ENCODE measurements around the gene MIAT.
A peak's percentile ranks its signal among the peaks of the same experiment; 100 is the strongest.

The MIAT gene

DNA sequence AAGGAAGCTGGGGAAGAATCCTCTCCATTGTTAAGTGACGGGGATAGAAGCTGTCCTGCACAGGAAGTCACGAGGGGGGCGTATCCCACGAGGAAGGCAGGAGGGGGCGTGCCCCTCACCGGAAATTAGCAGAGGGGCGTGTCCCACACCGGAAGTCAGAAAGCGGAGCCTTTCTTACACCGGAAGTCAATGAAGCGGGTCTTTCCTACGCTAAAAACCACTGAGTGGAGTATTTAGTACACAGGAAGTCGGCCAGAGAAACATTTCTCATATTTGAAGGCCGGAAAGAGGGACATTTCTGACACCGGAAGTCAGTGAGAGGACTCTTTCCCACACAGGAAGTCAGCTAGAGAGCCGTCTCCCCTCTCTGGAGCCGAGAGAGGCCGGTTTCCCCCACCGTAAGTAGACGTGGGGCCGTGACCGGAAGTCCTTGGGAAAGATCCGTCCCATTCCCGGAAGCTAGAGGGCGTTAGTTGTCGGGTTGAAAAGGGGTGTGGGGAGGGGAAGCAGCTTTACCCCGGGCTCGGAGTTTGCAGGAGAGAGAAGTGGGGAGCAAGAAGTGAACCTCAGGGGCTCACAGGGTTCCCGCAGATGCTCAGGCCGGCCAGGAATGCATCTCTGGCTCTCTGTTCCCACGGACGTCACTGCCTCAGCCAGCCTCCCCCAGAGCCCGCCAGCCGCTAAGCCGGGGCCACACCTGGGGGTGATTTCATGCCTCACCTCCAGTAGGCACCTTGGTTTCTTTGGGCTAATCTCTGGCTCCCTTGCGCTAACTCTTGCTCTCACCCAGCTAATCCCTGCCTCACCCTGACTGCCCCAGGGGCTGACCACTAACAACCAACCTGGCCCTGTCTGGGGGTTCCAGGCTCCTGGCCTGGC is 15.4 kb downstream of the MIAT start:
- FAIRE-seq (peak; percentile 99), DNase-seq (ENCODE audit: insufficient read length, low spot score) (peak; percentile 66)
- no peak; the same call in 1 of the 2 replicates for TF ChIP-seq POU2F2 (IDR thresholded peaks at IDR 0.05; ENCODE audit: low read depth, low read length)
- peak; percentile 65 for TF ChIP-seq POLR2AphosphoS5 (IDR thresholded peaks at IDR 0.05; ENCODE audit: low read depth, low read length)
- TF ChIP-seq TAF1 (IDR thresholded peaks at IDR 0.05; ENCODE audit: low read depth, low read length), result peak; percentile 74
- peak; percentile 77 for TF ChIP-seq POLR2A (IDR thresholded peaks at IDR 0.05; ENCODE audit: low read depth, low read length)
- TF ChIP-seq PAX5 (IDR thresholded peaks at IDR 0.05; ENCODE audit: insufficient read depth, low read length, severe bottlenecking), result no peak

DNA sequence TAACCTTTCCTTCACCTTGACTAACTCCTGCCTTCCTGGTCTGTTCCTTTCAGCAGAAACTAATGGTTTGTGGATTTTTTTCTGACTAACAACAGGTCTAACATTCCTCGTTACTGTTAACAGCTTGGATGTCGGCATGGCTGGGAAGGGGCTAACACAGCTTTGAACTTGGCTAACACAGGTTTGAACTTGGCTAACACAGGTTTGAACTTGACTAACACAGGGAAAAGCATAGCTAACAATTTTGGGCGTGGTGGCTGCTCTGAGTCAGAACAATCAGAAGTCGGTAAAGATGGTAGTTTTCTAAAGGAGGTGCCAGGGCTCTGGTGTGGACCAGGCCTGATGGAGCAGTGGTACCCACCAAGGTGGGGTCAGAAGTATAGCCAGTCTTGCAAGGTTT is 16.1 kb downstream of the MIAT start:
- no peak for DNase-seq (ENCODE audit: insufficient read length, low spot score)
- TF ChIP-seq TAF1 (IDR thresholded peaks at IDR 0.05; ENCODE audit: low read depth, low read length), result no peak
- TF ChIP-seq POLR2AphosphoS5 (IDR thresholded peaks at IDR 0.05; ENCODE audit: low read depth, low read length), result no peak
- TF ChIP-seq PAX5 (IDR thresholded peaks at IDR 0.05; ENCODE audit: insufficient read depth, low read length, severe bottlenecking), result no peak
- no peak for TF ChIP-seq SPI1 (IDR thresholded peaks at IDR 0.05; ENCODE audit: low read depth, low read length)
- no peak for TF ChIP-seq POLR2A (IDR thresholded peaks at IDR 0.05; ENCODE audit: low read depth, low read length)
- no peak for FAIRE-seq

DNA sequence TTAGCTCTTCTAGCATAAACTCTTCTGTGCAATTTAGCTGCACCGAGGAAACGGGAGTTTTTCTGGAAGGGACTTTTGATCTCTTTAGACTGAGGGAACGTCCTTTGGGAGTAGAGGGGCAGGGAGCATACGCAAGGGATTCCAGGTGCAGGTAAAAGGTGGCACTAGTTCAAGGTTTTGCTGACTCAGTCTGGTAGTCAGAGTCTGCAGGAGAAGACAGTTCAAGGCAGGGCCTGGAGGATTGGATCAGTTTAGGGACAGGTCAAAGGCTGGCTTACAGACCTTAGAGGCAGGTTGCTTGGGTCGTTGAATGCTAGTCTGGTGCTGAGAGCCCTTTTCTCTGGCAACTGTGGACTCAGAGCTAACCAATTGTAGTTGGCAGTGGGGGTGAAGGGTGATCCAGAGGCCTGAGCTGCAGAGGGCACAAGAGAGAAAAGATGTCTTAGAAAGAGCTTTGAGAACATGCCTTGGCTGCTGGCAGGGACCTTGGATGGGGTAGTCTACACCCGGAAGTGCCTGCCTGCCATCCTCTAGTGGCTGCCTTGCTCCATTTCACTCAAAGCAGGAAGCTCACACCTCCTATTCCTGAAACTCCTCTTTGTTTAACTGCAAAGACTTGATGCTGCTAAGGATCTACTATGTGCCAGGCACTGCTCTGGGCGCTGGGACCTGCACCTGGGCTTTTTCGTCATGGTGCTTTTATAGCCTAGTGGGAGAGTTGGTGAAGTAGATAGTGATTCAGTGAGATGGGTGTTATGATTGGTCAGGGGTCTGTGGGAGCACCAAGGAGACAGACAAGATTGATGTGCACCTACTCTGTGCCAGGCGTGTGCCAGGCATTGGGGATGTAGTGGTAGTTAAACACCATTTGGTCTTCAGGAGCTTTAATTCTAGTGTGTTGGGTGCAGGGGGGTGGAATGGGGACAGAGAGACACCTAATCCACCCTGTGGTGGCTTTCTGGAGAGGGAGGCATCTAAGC is 17.1 kb downstream of the MIAT start:
- no peak for FAIRE-seq
- no peak for TF ChIP-seq PAX5 (IDR thresholded peaks at IDR 0.05; ENCODE audit: insufficient read depth, low read length, severe bottlenecking)
- no peak for TF ChIP-seq POLR2AphosphoS5 (IDR thresholded peaks at IDR 0.05; ENCODE audit: low read depth, low read length)
- no peak for TF ChIP-seq SPI1 (IDR thresholded peaks at IDR 0.05; ENCODE audit: low read depth, low read length)
- TF ChIP-seq POU2F2 (IDR thresholded peaks at IDR 0.05; ENCODE audit: low read depth, low read length), result no peak
- TF ChIP-seq POLR2A (IDR thresholded peaks at IDR 0.05; ENCODE audit: low read depth, low read length), result no peak
- TF ChIP-seq TAF1 (IDR thresholded peaks at IDR 0.05; ENCODE audit: low read depth, low read length), result no peak
- no peak for DNase-seq (ENCODE audit: insufficient read length, low spot score)

DNA sequence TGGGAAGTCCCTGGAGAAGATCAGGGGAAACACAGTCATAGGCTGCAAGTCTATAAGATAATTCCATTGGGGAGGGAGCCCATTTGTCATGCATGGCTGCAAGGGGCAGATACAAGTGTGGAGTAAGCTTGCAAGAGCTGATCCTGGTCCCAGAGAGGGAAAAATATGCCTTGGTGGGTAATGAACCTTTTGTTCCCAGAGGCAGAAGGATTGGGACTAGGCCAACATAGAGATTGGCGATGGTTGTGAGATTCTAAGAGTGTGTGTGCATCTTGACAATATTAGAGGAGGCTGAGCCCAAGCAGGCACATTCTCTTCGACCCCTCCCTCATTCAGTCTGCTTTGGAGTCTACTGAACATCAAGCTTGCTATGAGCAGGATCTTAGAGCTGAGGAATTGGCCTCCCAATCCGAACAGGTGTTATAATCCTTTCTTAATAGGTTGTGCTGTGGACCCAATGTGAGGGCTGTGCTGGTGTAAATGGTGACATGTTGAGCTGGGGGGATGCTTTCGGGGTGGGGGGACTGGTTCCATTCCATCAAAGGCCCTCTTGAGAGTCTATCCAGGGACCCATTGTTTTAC is 18.4 kb downstream of the MIAT start:
- peak; percentile 9 for FAIRE-seq
- DNase-seq (ENCODE audit: insufficient read length, low spot score), result no peak
- 0 out of 2 replicates have a peak, but pooled peaks have one; percentile 3 for TF ChIP-seq POU2F2 (IDR thresholded peaks at IDR 0.05; ENCODE audit: low read depth, low read length)
- TF ChIP-seq SPI1 (IDR thresholded peaks at IDR 0.05; ENCODE audit: low read depth, low read length), result no peak

DNA sequence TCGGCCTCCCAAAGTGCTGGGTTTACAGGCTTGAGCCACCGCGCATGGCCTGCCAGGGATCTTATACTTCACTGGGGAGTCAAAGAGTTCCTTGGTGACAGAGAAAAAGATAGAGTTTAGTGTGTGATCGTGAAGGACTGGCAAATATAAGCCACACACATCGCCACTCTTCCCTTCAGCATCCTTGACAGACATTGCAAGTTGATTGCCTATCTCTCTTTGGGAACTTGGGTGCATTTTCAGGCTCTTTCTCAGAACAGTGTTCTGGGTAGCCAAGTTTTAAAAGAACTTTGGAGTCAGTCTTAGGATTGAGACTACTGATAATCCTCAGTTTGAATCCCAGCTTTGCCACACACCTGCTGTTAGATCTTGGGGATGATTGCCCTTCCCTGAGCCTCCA is 19.8 kb downstream of the MIAT start:
- FAIRE-seq, result no peak

DNA sequence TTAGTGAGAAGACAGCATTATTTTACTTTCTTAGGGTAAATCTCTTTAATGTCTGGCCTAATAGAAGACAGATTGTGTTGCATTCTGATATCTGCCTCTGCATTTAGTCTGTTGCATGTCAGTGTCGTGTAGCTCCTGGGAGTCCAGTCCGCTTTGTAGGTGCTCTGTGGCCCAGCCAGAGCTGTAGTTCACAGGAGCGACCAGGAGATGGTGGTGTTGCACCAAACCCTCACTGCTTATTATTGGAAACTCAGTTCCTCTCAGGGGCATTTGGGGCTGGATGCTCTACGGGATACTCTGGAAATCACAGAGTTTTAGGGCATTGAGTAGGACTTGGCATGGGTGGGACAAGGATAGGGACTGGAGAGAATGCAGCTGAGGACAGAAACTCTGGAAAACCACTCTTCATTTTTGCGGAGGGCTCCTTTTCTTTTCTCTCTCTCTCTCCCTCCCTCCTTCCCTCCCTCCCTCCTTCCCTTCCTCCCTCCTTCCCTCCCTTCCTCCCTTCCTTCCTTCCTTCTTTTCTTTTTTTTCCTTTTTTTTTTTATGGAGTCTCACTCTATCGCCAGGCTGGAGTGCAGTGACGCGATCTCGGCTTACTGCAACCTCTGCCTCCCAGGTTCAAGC is 21.7 kb downstream of the MIAT start:
- TF ChIP-seq SPI1 (IDR thresholded peaks at IDR 0.05; ENCODE audit: low read depth, low read length) (peak; percentile 67; the same call in 1 of the 2 replicates), PAX5 (IDR thresholded peaks at IDR 0.05; ENCODE audit: insufficient read depth, low read length, severe bottlenecking) (no peak)
- peak; percentile 91 for FAIRE-seq
- DNase-seq (ENCODE audit: insufficient read length, low spot score), result peak; percentile 61

More for the DNA sequence above, 19.8 kb downstream of the MIAT start:
- DNase-seq (ENCODE audit: insufficient read length, low spot score), result no peak
- no peak for TF ChIP-seq TAF1 (IDR thresholded peaks at IDR 0.05; ENCODE audit: low read depth, low read length)
- no peak for TF ChIP-seq POLR2AphosphoS5 (IDR thresholded peaks at IDR 0.05; ENCODE audit: low read depth, low read length)

DNA sequence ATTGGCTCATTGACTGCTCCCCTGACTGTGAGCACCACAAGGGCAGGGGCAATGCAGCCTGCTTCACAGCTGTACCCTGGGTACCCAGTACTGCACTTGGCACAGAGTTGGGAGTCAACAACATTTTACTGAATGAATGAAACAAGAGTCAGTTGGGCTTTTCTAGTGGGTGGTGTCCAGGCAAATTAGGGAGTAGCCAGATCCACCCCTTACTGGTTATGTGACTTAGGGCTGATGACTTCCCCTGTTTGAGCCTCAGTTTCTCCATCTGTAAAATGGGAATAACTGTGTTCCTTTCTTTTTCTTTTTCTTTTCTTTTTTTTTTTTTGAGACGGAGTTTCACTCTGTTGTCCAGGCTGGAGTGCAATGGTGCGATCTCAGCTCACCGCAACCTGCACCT is 23.1 kb downstream of the MIAT start:
- DNase-seq (ENCODE audit: insufficient read length, low spot score), result no peak
- FAIRE-seq, result no peak
- TF ChIP-seq SPI1 (IDR thresholded peaks at IDR 0.05; ENCODE audit: low read depth, low read length) (no peak), POLR2A (IDR thresholded peaks at IDR 0.05; ENCODE audit: low read depth, low read length) (no peak)

DNA sequence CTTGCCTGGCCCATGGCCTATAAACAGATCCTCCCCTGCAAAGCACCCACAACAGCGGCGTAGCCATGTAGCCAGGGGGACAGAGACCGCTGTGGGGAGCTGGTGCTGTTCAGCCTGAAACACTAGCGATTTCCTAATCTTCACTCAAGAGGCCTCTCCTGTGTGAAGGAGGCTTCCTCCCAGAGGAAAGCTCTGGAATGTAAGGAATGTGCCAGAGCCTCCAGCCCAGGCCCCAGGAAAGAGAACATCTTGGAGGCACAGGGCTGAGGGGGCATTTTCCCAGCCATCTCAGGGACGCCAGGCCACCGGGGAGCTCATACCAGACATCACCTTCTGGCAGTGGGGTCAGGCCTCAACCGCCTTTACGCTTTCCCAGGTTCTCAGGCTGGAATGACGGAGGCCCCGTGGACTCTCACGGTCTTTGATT is 24.0 kb downstream of the MIAT start:
- FAIRE-seq, result no peak

DNA sequence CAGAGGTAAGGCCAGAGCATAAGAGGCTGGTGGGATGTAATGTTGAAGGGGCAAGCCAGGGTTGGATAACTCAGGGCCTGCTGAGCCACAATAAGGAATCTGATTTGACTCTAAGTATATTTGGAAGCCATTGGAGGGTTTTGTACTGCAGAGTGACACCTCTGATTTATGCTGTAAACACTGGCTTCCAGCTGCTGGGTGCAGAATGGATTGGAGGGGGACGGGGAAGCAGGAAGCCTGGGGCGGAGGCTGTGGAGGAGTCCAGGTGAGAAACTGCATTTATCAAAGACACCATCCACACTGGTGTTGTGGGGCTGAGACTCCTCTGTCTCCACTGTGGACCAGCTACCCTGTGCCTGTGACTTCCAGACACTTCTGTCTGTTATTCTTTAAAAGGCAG is 26.8 kb downstream of the MIAT start:
- no peak for DNase-seq (ENCODE audit: insufficient read length, low spot score)
- no peak for TF ChIP-seq POLR2A (IDR thresholded peaks at IDR 0.05; ENCODE audit: low read depth, low read length)
- TF ChIP-seq TAF1 (IDR thresholded peaks at IDR 0.05; ENCODE audit: low read depth, low read length), result no peak
- no peak for TF ChIP-seq POLR2AphosphoS5 (IDR thresholded peaks at IDR 0.05; ENCODE audit: low read depth, low read length)
- no peak for TF ChIP-seq PAX5 (IDR thresholded peaks at IDR 0.05; ENCODE audit: insufficient read depth, low read length, severe bottlenecking)
- TF ChIP-seq POU2F2 (IDR thresholded peaks at IDR 0.05; ENCODE audit: low read depth, low read length), result no peak
- no peak for TF ChIP-seq SPI1 (IDR thresholded peaks at IDR 0.05; ENCODE audit: low read depth, low read length)
- no peak for FAIRE-seq

More for the DNA sequence above, 24.0 kb downstream of the MIAT start:
- TF ChIP-seq TAF1 (IDR thresholded peaks at IDR 0.05; ENCODE audit: low read depth, low read length) (no peak), PAX5 (IDR thresholded peaks at IDR 0.05; ENCODE audit: insufficient read depth, low read length, severe bottlenecking) (no peak), POLR2A (IDR thresholded peaks at IDR 0.05; ENCODE audit: low read depth, low read length) (no peak), POLR2AphosphoS5 (IDR thresholded peaks at IDR 0.05; ENCODE audit: low read depth, low read length) (no peak), SPI1 (IDR thresholded peaks at IDR 0.05; ENCODE audit: low read depth, low read length) (no peak), POU2F2 (IDR thresholded peaks at IDR 0.05; ENCODE audit: low read depth, low read length) (no peak)
- DNase-seq (ENCODE audit: insufficient read length, low spot score), result no peak

Data from GM12891 (cell line).